GM18861 (cell line): Measurements from ENCODE around the gene MARS1.

Experiments
- ATAC-seq: cut with Tn5 transposase; IDR thresholded peaks from one replicate; pipeline ENCODE4 v1.9.1; 2021; ENCODE audit not compliant: unreplicated experiment

The MARS1 gene

DNA sequence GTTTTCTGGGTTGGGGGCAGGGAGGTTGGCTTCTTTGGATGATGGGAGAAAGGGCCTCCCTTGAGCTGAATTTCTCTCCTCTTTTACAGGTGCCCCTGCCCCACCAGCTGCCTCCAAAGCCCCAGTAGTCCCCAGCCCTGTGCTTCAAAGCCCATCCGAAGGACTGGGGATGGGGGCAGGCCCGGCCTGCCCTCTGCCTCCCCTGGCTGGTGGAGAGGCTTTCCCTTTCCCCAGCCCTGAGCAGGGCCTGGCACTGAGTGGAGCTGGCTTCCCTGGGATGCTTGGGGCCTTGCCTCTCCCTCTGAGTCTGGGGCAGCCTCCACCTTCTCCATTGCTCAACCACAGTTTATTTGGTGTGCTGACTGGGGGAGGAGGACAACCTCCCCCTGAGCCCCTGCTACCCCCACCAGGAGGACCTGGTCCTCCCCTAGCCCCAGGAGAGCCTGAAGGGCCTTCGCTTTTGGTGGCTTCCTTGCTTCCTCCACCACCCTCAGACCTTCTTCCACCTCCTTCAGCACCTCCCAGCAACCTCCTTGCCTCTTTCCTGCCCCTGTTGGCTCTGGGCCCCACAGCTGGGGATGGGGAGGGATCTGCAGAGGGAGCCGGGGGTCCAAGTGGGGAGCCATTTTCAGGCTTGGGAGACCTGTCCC lies 38.7 kb downstream of the MARS1 start:
- ATAC-seq, result no peak

DNA sequence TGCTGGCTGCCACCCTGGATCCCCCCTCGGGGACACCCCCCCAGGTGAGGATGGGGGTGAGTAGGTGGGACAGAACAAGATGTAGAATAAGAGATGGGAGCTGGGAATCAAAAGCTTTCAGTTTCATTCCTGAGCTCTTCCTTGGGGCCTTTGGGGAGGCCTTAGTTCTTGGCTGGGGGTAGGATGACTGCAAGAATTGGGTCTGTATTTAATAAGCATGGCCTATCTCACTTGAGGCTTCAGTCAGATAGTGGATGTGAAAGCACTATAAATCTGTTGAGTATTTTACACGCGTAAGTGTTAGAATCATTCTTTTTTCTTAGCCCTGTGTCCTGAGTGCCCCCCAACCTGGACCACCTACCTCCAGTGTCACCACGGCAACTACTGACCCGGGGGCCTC lies 39.3 kb downstream of the MARS1 start:
- no peak for ATAC-seq

- no peak for ATAC-seq
These were observed 40.3 kb downstream of the MARS1 start for GRCh38 chr12:57528176-57528575.

DNA sequence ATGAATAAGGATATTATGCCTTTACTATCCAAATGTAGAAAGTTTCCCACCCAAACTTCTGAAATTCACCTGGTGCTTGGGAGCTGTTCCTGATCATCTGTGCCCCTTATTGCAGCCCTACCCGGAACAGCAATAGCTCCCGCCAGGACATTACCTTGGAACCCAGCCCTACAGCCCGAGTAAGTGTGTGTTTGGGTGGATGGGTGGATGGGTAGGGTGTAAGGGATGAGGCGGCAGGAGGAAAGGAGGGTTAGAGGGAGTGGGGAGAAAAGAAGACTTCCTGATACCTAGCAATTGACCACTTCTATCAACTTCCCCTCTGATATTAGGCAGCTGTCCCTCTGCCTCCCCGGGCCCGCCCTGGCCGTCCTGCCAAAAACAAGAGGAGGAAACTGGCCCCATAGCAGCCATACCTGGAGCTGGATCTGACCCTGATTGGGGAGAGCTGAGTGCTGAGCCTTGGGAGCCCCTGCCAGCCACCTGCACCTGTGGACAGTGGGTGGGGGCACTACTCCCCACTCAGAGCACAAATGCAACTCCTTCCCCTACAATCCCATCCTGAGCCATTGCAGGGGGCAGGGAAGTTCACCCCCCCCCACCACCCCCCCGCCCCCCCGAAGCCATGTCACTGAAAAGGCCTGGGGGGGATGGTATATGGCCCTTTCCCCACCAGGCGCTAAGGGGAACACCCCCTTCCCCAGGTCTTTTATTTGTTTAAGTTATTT lies 41.1 kb downstream of the MARS1 start:
- no peak for ATAC-seq

DNA sequence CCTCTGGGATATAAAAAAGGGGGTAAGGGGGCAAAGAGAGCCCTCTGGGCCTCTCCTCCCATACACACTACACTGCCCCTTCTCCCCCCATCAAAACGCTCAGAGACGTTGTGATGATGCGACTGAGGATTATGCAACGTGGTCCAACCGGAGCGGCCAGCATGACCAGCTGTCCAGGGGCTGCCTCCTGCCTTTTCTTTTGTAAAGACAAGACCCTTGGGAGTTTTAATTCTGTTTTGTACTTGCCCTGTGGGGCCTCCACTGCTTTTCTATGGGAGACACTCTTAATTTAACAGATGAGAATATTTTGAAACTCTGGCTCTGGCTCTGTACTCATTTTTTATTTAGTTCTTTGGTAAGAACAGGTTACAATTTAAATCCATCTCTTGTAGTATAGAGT lies 42.0 kb downstream of the MARS1 start:
- no peak for ATAC-seq

- no peak for ATAC-seq
These were observed 42.7 kb downstream of the MARS1 start for GRCh38 chr12:57530396-57531142.

GRCh38 chr12:57531836-57532235 lies 44.0 kb downstream of the MARS1 start:
- no peak for ATAC-seq

GRCh38 chr12:57533108-57533507 lies 45.2 kb downstream of the MARS1 start:
- no peak for ATAC-seq

GRCh38 chr12:57534250-57534649 lies 46.4 kb downstream of the MARS1 start:
- ATAC-seq, result no peak

DNA sequence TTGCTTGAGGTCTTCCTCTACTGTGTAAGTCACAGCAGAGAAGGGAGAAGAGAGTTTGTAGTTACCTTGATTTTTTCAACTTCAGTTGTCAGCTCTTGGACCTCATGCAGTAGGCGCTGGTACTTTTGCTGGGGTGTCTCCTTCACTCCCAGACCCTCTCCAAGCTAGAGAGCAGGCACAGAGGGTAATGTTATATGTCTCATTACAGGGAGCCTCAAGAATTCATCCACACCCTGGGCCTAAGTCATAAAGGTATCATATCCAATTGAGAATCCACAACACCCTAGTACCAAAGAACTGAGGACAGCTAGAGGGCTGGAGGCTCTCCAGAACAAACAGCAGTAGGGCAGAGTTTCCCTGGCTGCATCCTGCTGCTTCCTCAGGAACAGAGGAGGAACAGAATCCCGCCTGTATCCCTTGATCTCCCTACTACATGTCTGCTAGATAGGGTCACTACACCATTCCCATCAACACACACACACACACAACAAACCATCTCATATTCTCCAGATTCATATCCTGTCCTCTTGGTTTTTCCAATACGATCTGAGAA lies 47.2 kb downstream of the MARS1 start:
- no peak for ATAC-seq

GRCh38 chr12:57535764-57536596 lies 48.1 kb downstream of the MARS1 start:
- ATAC-seq, result no peak

DNA sequence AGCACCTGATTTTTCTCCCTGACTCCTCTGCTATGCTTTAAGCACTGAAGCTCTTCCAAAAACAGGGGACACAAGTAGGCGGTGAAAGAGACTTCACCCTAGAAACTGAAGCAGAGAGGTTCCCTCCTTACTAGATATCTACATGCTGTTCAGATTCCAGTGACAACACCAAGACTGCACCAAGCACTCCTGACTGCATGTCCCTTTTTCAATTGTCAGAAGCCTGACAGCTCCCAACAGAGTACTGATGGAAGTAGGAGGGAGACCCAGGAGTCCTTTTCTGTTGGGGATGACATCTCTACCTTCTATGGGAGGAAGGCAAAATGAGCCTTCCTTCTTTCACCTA lies 48.7 kb downstream of the MARS1 start:
- ATAC-seq, result no peak

DNA sequence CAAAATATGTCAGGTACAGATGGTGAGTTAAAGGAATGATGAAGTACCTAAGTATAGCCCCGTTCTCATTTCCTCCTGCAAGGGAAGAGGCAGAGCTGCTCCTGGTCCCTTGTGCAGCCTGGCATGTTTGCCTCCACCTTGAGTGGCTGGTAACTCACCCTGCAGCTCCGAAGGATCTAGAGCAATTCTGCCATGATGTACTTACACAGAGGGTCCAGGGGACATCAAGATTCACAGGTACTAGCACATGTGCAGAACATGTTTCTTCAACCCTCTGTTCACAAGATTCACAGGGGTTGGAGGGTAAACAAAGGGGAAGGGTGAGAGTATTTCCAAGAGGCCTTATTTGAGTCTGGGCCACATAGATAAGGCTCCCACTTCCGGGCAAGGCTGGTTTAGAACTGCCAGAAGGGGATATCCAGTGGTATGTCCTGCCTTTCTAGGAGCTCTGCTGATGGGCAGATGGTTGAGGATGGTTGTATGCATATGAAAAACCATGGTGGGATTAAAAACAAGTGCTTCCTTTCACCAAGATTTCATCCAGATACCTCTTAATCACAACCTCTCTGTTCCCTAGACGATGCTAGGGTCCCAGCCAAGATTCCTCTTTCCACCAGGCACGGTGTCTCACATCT lies 51.4 kb downstream of the MARS1 start:
- ATAC-seq, result no peak

DNA sequence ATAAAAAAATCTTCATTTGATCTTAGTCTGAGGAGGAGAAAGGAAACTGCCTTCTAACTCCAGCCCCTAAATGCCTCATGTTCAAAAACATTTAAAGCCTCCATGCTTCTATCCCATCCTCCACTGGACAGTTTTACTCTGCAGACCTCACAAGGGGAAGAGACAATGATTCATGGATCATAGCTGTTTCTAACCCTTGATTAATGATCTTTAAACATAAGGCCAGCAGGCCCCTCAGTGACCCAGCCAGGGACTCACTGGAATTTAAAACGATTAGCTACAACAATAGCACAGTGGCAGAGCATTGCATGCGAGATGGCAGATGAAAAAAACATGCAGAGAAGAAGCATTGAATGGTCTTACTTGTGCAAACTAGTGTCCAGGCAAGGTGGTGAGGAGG lies 53.1 kb downstream of the MARS1 start:
- no peak for ATAC-seq

GRCh38 chr12:57541717-57542116 lies 53.8 kb downstream of the MARS1 start:
- ATAC-seq, result no peak

- no peak for ATAC-seq
These were observed 55.7 kb downstream of the MARS1 start for GRCh38 chr12:57543581-57543980.

- no peak for ATAC-seq
These were observed 58.1 kb downstream of the MARS1 start for GRCh38 chr12:57545809-57546437.

GRCh38 chr12:57546438-57547287 lies 58.8 kb downstream of the MARS1 start, which contains the start of gene DCTN2:
DCTN2 (minus strand) TSS chr12:57547192; CDS start chr12:57547063, 129 bp downstream.
- ATAC-seq, result peak; percentile 99
